Activated CD4-positive, alpha-beta T cell treated with anti-CD3 and anti-CD28 coated beads, Interleukin-10, Interleukin-2, amounts not matched to agents 100 ng/mL and 50 ng/mL, durations not matched to agents 16 hours and 8 hours (primary cell): ENCODE results near the gene LRIG1.

Experiments
- DNase-seq: peaks from one replicate; pipeline ENCODE4 v3.0.0-alpha.2; 2020

Gene LRIG1

GRCh38 chr3:66466606-66467270 lies 34.1 kb downstream of the LRIG1 start:
- no peak for DNase-seq

DNA sequence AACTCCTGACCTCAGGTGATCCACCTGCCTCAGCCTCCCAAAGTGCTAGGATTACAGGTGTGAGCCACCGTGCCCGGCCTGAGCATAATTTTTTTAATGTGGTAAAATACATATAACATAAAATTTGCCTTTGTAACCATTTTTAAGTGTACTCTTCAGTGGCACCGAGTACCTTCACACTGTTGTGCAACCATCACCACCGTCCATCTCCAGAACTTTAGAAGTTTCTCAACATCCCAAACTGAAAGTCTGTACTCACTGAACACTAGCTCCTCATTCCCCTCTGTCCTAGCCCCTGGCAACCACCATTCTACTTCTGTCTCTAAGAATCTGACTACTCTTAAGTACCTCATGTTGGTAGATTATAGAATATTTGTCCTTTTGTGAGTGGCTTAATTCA lies 35.2 kb downstream of the LRIG1 start:
- DNase-seq, result no peak

DNA sequence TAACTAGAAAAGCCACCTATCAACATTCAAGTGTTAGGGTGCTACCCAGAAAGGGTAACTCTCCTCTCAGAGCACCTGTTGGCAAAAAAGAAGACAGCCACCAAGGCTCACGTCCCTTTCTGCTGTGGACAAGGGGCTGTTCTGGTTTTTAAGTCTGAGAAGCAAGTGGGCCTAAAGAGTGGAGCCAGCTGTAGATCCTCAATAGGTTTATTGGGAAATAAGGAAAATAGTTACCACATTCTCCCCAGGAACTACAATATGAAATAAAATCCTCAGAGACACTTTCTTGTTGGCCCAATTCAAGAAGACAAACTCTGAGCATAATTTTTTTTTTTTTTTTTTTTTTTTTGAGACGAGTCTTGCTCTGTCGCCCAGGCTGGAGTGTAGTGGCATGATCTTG lies 35.8 kb downstream of the LRIG1 start:
- DNase-seq, result no peak

DNA sequence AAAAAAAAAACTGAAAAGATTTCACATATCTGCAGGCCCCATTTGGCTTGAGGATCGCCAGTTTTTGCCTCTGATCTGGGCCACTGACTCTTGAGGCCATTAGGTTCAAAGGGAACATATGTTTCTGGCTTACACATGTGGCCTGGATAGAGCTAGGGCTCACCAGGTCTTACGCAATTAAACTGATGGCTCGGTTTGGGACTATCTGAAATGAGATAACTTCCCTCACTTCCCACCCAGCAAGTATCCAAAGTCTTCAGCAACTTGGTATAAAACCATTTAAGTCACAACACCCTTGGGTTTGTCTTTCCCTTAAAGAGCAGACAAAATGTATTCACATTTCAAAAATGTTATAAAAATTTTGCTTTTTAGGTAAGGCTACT lies 36.3 kb downstream of the LRIG1 start:
- DNase-seq, result no peak

- no peak for DNase-seq
These were observed 36.9 kb downstream of the LRIG1 start for GRCh38 chr3:66463730-66464511.

- no peak for DNase-seq
These were observed 37.7 kb downstream of the LRIG1 start for GRCh38 chr3:66463054-66463631.

DNA sequence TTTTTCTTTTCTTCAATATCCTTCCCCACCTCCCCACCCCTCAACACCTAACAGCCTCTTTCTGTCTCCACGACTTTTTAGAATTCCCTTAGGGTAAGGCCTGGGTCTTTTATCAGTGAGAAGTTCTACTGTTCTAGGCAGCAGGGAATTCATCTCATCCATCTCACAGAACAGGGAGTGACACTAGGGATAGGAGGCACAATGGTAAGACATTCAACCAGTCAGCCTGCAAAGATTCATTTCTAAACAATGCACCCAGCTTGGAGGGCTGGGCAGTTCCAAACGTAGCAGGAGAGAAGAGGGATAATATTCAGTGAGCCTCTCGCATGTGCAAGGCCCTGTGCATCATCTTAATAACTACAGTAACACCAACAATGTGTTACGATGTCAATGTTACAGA lies 43.6 kb downstream of the LRIG1 start:
- no peak for DNase-seq

DNA sequence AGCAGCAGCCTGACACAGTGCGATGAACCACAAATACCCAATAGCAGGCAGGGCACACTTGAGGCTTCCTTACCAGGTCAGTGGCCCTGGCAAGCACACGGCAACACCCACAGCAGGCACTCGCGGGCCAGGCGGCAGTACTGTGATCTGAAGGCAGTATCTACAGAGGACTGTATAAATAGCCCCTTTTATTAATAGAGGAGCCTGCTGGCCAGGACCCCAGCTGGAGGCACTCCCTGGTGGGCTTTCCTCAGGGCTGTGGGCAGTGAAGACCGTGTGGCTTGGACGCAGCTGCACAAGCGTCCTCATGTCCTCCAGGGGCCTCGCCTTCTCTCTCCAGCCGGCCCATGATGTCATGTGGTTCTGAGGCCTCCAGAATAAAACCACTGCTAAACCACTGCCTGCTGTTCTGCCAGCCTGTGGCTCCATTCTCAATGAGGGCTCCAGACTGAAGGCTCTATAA lies 44.1 kb downstream of the LRIG1 start:
- DNase-seq, result no peak

- no peak for DNase-seq
These were observed 46.4 kb downstream of the LRIG1 start for GRCh38 chr3:66454464-66454859.

DNA sequence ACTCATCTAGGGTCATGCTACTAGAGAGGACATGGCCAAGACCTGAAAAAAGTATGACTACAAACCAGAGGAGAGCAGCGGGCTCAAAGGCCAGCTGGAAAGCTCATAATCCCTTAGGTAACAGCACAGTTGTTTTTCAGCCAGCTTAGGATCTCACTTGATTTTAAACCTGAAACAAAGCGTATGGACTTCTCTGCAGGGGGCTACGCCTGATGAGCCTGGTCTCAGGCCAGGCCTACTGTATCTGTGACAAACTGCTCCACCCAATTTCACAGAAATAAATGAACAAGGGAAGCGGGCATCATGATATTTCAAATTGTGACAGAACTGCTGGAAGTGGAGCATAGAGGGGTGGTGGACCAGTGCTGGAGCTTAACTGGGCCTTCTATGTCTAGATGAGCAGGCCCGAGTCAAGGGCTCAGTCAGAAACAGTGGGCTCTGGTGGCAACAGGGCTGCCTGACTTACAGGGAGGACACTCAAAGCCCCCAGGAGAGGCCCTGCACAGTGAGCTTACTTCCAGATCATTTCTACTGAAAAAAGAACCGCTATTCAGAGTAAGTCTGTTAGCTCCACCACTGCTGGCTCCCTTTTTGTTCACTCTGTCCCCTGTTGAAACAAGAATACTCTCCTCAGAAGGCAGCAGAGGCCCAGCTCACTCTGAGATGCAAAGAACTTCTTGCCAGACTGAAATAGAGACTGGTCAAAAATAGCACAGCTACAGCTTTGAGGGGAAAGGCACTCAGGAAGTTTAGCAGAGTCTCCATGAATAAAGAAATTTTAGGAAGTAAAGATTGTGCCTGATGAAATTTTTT lies 47.0 kb downstream of the LRIG1 start:
- no peak for DNase-seq

- DNase-seq, result no peak
These were observed 48.4 kb downstream of the LRIG1 start for GRCh38 chr3:66452303-66453011.

DNA sequence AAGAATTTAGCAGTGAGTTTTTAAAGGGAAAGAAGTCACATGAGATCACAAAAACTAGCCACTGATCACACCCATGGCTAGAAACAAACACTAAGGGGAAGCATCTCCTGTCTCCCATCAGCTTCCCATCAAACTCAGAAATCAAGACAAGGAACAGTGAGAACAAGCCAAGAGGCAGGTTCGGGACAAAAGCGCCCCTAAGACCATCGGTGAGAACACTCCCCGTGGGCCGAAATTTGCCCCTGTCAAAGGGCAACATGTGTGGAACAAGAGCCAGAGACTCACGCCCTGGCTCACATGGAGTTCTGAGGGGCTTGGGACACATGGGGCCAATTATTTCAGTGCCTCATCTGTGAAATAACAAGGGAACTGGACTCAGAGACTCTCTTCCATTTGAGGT lies 49.1 kb downstream of the LRIG1 start:
- DNase-seq, result no peak

DNA sequence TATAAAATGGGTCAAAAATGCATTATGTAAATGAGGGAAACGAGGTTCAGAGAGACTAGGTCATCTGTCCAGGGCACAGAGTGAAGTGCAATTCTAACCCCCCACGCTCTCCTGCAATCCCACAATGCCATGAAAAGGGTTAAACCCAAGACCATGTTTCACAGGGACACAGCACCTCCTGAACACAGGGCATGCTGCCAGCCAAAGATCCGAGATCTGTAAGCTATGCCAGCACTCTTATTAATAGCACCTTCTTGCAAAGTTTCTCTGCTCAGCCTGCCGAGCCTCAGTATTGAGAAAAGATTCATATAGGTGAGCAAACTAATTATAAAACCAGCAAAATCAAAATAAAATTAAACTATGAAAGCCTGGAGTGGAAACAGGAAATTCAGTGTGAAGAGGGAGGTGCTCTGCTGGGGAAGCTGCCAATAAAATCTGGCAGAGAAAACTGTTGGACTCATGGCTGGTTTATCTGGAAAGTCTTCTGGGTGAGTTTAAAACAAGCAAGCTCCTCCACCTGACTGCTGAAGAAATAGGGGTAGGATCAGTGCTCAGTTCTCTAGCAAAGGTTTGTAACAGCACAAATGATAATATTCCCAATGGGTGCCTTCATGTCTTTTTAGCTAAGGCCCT lies 50.3 kb downstream of the LRIG1 start:
- DNase-seq, result no peak

- no peak for DNase-seq
These were observed 51.3 kb downstream of the LRIG1 start for GRCh38 chr3:66449411-66449974.

GRCh38 chr3:66444146-66444644 lies 56.6 kb downstream of the LRIG1 start:
- DNase-seq, result no peak

DNA sequence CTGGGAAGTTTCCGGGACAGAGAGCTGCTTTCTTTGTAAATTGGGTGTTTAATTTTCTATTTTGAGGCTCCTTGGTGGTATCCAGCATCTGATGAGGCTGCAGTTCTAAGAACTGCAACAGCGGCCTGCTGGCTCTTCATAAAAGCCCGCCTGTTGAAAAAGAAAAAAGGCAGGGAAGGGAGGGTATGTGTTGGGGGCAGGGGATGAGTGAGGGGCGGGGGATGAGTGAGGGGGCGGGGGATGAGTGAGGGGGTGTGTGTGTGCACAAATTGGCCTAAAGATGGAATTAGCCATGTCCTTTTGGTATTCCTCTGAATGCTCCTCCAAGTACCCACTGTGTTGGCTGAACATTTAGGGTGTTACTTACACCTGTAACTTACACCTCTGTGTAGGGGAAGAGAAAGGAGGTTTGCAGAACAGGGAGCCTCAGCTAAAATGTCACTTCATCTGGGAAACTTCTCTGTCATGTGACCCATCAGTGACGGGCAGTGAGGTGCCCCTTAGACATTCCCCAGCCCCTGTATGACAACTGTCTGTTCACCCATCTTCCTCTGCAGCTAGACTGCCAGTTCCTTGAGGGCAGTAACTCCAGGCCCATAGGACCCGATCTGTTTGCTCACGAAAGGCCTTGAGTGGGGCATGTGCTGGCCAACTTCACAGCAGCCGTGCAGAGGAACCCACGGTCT lies 57.6 kb downstream of the LRIG1 start:
- no peak for DNase-seq

- DNase-seq, result no peak
These were observed 58.3 kb downstream of the LRIG1 start for GRCh38 chr3:66442254-66443117.

GRCh38 chr3:66441692-66442091 lies 59.1 kb downstream of the LRIG1 start:
- no peak for DNase-seq

DNA sequence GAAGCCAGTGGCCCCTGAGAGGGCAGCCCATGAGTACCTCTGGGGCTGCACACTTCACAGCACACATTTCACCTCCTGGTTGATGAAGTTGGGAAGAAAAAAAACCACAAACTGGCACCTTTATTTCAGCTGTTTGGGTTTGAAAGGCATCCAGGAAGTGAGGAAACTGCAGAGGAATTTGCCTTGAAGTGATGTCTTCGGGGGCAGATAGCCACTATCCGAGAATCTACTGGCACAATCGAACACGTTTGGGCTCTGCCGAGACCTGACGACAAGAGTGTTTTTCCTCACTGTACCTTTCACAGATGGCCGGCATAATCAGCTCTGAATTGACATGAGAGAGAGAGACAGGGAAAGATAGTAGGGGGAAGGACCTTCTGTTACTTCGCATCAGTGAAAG lies 59.7 kb downstream of the LRIG1 start:
- DNase-seq, result no peak
